Prostate gland (tissue), 2 donors: ENCODE results near the gene STUB1. TPM values are rescaled to one million over a fixed set of nuclear protein-coding genes. Genes with fewer than 3 reads are reported as not detected.

Experiments
- DNase-seq: peaks from one replicate; pipeline ENCODE4 v3.0.0-alpha.2; 2019; ENCODE audit warnings: low spot score
- H3K27ac ChIP-seq, 2 donors: fragments of 200-600 bp; sonication (generic); 2 replicates each; pipeline ENCODE4 v1.5.1; 2017 to 2019
- H3K27me3 ChIP-seq: fragments of 200-600 bp; sonication (generic); replicated peaks from 2 replicates; pipeline ENCODE4 v1.5.1; 2019; ENCODE audit not compliant: insufficient read depth
- H3K36me3 ChIP-seq, 2 donors: fragments of 200-600 bp; sonication (generic); 1 replicate in 1 of 2; 2 replicates in 1 of 2; pipeline versions ENCODE4 v1.5.1 to v1.8.1; 2017 to 2019
- H3K4me1 ChIP-seq: fragments of 200-600 bp; sonication (generic); replicated peaks from 2 replicates; pipeline ENCODE4 v1.5.1; 2019
- H3K4me3 ChIP-seq, 2 donors: fragments of 200-600 bp; sonication (generic); 2 replicates each; pipeline ENCODE4 v1.5.1; 2017 to 2019
- H3K9me3 ChIP-seq: fragments of 200-600 bp; sonication (generic); 2 replicates; pipeline ENCODE4 v1.5.1; 2017
- CTCF ChIP-seq, 4 experiments: fragments of 200-600 bp in 2 of 4; fragments of 450-650 bp in 2 of 4; sonication (generic) in 2 of 4; IDR thresholded peaks; 1 replicate in 3 of 4; 2 replicates in 1 of 4; pipeline ENCODE4 v1.5.1; 2016 to 2019; ENCODE audit warnings: antibody characterized with exemption in 4 of 4, mild to moderate bottlenecking in 2 of 4, moderate library complexity in 2 of 4
- POLR2A ChIP-seq: fragments of 450-650 bp; IDR thresholded peaks from one replicate; pipeline ENCODE4 v1.6.1; 2016; ENCODE audit warnings: antibody characterized with exemption, mild to moderate bottlenecking
- POLR2AphosphoS5 ChIP-seq: sonication (generic); formaldehyde crosslinking; IDR thresholded peaks from one replicate; pipeline ENCODE4 v1.6.1; 2017; ENCODE audit warnings: antibody characterized with exemption
- WGBS: methylation state at CpG from one replicate; pipeline ENCODE4 v1.1.5; 2018; 5-methylcytosine and 5-hydroxymethylcytosine counted together
- intact Hi-C: fragments of 100-400 bp; cut with DNase I; formaldehyde crosslinking; loops from one replicate; pipeline ENCODE4 v1.14.2; 2022
- total RNA-seq, 2 donors: library from RNA; depleted of rRNA; stranded (reverse); fragments of >200 nt; gene quantifications; one replicate each; pipeline ENCODE4 v1.1.0, GENCODE V29; 2016

Gene STUB1
- total RNA-seq, 2 donors from 2014 or later, result 173 to 255 TPM

GRCh38 chr16:728131-728889 lies 48.1 kb downstream of the STUB1 start:
- no peak overlapping the region for H3K27ac ChIP-seq
- 4% methylated on average over 21 of the region's 80 CpGs for WGBS

GRCh38 chr16:728890-729744 lies 48.9 kb downstream of the STUB1 start:
- Histone ChIP-seq H3K27ac (no peak overlapping the region), H3K36me3 (peaks cover 0 to 14% of the 10 kb centered on the region in 2 donors), H3K27me3 (no peaks in the 10 kb centered on the region), H3K9me3 (no peaks in the 10 kb centered on the region), H3K4me3 (peak overlapping the region in 1 of 2 donors; percentile 37), H3K4me1 (peaks cover 18% of the 10 kb centered on the region)
- WGBS, result 61% methylated on average over 52 of the region's 55 CpGs
- intact Hi-C loops, result no loop called here
- no peak for DNase-seq
- TF ChIP-seq CTCF (IDR thresholded peaks at IDR 0.05), result no peak
- no peak for TF ChIP-seq POLR2A
- no peak for TF ChIP-seq POLR2AphosphoS5

More at GRCh38 chr16:728131-728889, 48.1 kb downstream of the STUB1 start:
- DNase-seq, result peak; percentile 50
- Histone ChIP-seq H3K27me3 (no peaks in the 10 kb centered on the region), H3K4me1 (peaks cover 18% of the 10 kb centered on the region), H3K36me3 (peaks cover 0 to 6% of the 10 kb centered on the region in 2 donors), H3K4me3 (peak overlapping the region; percentile 31 to 37), H3K9me3 (no peaks in the 10 kb centered on the region)
- TF ChIP-seq POLR2AphosphoS5 (no peak), CTCF (IDR thresholded peaks at IDR 0.05) (no peak), POLR2A (no peak)
- intact Hi-C loops, result no loop called here

DNA sequence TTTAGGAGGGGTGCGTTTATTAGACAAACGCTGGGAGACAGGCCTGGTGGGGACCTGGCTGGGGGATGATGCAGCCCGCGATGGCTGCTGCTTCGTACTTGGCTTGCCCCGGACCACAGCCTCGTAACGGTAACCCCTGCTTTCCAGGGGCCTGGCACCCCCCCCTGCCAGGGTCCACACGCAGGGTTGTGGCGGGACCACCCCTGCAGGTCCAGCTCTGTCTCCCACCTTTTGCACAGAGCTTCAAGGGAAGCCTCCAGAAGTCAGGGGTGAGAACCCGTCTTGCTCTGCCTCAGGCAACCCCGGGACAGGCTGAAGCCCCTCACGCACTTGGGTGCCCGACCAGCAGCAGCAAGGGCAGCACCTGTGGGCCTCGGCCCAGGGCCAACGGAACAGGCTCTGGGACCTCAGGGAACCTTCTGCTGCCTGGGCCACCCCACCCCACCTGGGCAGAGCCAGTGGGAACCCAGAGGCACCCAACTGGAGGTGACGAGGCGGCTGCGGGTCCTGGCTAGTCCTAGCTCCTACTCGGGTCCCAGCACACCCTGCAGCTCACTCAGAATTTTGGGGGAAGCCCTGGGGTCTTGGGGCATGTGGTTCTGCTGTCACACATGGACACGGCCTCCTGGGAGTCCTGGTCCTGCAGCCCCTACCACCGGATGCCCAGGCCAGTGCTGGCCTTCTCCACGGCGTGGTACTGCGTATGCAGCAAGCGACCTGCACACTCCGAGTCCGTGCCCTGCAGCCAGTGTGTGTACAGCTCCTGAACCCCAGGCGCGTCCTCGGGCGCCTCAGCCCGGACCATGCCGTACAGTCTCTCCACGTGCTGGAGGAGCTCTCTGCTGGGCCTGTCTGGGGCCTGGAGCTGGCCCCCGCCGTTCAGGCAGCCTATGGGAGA lies 49.8 kb downstream of the STUB1 start:
- Histone ChIP-seq H3K9me3 (no peaks in the 10 kb centered on the region), H3K4me3 (no peak overlapping the region), H3K4me1 (peaks cover 18% of the 10 kb centered on the region), H3K27me3 (no peaks in the 10 kb centered on the region), H3K36me3 (peaks cover 0 to 14% of the 10 kb centered on the region in 2 donors), H3K27ac (no peak overlapping the region)
- 81% methylated on average over 34 of the region's 37 CpGs for WGBS
- DNase-seq, result no peak
- intact Hi-C loops, result no loop called here
- TF ChIP-seq POLR2AphosphoS5 (no peak), CTCF (IDR thresholded peaks at IDR 0.05) (no peak)

- 86% methylated on average over 22 of the region's 22 CpGs for WGBS
Measured at GRCh38 chr16:730666-731509, 50.7 kb downstream of the STUB1 start.

More at GRCh38 chr16:730666-731509, 50.7 kb downstream of the STUB1 start:
- Histone ChIP-seq H3K9me3 (no peaks in the 10 kb centered on the region), H3K27me3 (no peaks in the 10 kb centered on the region), H3K4me1 (peaks cover 18% of the 10 kb centered on the region), H3K36me3 (peaks cover 0 to 14% of the 10 kb centered on the region in 2 donors), H3K4me3 (no peak overlapping the region), H3K27ac (no peak overlapping the region)
- TF ChIP-seq CTCF (IDR thresholded peaks at IDR 0.05) (no peak), POLR2A (no peak), POLR2AphosphoS5 (no peak)
- DNase-seq, result no peak
- intact Hi-C loops, result no loop called here
